Mesenchymal stem cell (in vitro differentiated cells and primary cell): Measurements from ENCODE around the gene SH3TC2.

ENCODE experiments used
- DNase-seq: peaks from one replicate; pipeline ENCODE4 v3.0.0-alpha.2; 2013
- H2AFZ ChIP-seq: one replicate; pipeline ENCODE4 v1.6.1; 2013; ENCODE audit warnings: low read depth, mild to moderate bottlenecking, control low read depth, inconsistent platforms, low read length, moderate library complexity
- H2AK5ac ChIP-seq: 2 replicates; pipeline ENCODE4 v1.6.1; 2013; ENCODE audit warnings: low read length, moderate library complexity, mild to moderate bottlenecking, inconsistent platforms; ENCODE audit not compliant: severe bottlenecking
- H2BK120ac ChIP-seq: one replicate; pipeline ENCODE4 v1.6.1; 2013; ENCODE audit warnings: low read depth, mild to moderate bottlenecking, inconsistent platforms, low read length, moderate library complexity
- H2BK12ac ChIP-seq, 2 experiments: one replicate each; pipeline ENCODE4 v1.6.1; 2013; ENCODE audit warnings: inconsistent platforms in 2 of 2, low read length in 2 of 2, mild to moderate bottlenecking in 2 of 2, moderate library complexity in 2 of 2, control low read depth in 1 of 2
- H2BK15ac ChIP-seq: one replicate; pipeline ENCODE4 v1.6.1; 2013; ENCODE audit warnings: mild to moderate bottlenecking, low read depth, inconsistent platforms; ENCODE audit not compliant: poor library complexity, severe bottlenecking
- H2BK5ac ChIP-seq: 2 replicates; pipeline ENCODE4 v1.6.1; 2013; ENCODE audit warnings: low read depth, mild to moderate bottlenecking, low read length, control low read depth, inconsistent platforms; ENCODE audit not compliant: poor library complexity, severe bottlenecking
- H3K14ac ChIP-seq, 2 experiments: one replicate each; pipeline ENCODE4 v1.6.1; 2013; ENCODE audit warnings: inconsistent platforms in 2 of 2, low read length in 2 of 2, control low read depth in 1 of 2, mild to moderate bottlenecking in 1 of 2, moderate library complexity in 1 of 2
- H3K18ac ChIP-seq, 2 experiments: one replicate each; pipeline ENCODE4 v1.6.1; 2013; ENCODE audit warnings: inconsistent platforms in 2 of 2, low read length in 2 of 2, control low read depth in 1 of 2, low read depth in 1 of 2, mild to moderate bottlenecking in 1 of 2
- H3K23ac ChIP-seq, 2 experiments: one replicate each; pipeline ENCODE4 v1.6.1; 2013; ENCODE audit warnings: inconsistent platforms in 2 of 2, low read length in 2 of 2, mild to moderate bottlenecking in 2 of 2, moderate library complexity in 2 of 2, control low read depth in 1 of 2
- H3K27ac ChIP-seq: 2 replicates; pipeline ENCODE4 v1.5.1; 2013; ENCODE audit warnings: mild to moderate bottlenecking, moderate library complexity, low read length, control low read depth, inconsistent platforms; ENCODE audit not compliant: poor library complexity, severe bottlenecking
- H3K27me3 ChIP-seq, 2 experiments: 2 replicates each; pipeline versions ENCODE4 v1.6.1 to v1.7.0; 2013; ENCODE audit warnings: low read length in 2 of 2, mild to moderate bottlenecking in 2 of 2, moderate library complexity in 2 of 2, control low read depth in 1 of 2, inconsistent platforms in 1 of 2; ENCODE audit not compliant: control insufficient read depth in 1 of 2, insufficient read depth in 1 of 2
- H3K36me3 ChIP-seq, 2 experiments: 2 replicates each; pipeline versions ENCODE4 v1.6.1 to v1.7.0; 2013; ENCODE audit warnings: low read length in 2 of 2, control low read depth in 1 of 2, inconsistent platforms in 1 of 2, low read depth in 1 of 2, mild to moderate bottlenecking in 1 of 2; ENCODE audit not compliant: insufficient read depth in 2 of 2, control insufficient read depth in 1 of 2
- H3K4ac ChIP-seq, 2 experiments: one replicate each; pipeline ENCODE4 v1.6.1; 2013; ENCODE audit warnings: inconsistent platforms in 2 of 2, low read length in 2 of 2, mild to moderate bottlenecking in 2 of 2, moderate library complexity in 2 of 2, control low read depth in 1 of 2, low read depth in 1 of 2
- H3K4me1 ChIP-seq: 2 replicates; pipeline ENCODE4 v1.6.1; 2013; ENCODE audit warnings: low read depth, low read length, control low read depth; ENCODE audit not compliant: control insufficient read depth, insufficient read depth
- H3K4me2 ChIP-seq: 2 replicates; pipeline ENCODE4 v1.6.1; 2013; ENCODE audit warnings: low read length, mild to moderate bottlenecking, inconsistent platforms; ENCODE audit not compliant: poor library complexity, severe bottlenecking
- H3K4me3 ChIP-seq, 2 experiments: 2 replicates each; pipeline versions ENCODE4 v1.5.1 to v1.7.0; 2013; ENCODE audit warnings: low read length in 2 of 2, mild to moderate bottlenecking in 2 of 2, control low read depth in 1 of 2, low read depth in 1 of 2; ENCODE audit not compliant: insufficient read depth in 1 of 2
- H3K79me1 ChIP-seq: replicated peaks from 2 replicates; pipeline ENCODE4 v1.6.1; 2013; ENCODE audit warnings: mild to moderate bottlenecking, control low read depth, low read length, inconsistent platforms; ENCODE audit not compliant: poor library complexity, severe bottlenecking
- H3K9ac ChIP-seq: 2 replicates; pipeline ENCODE4 v1.7.0; 2013; ENCODE audit warnings: mild to moderate bottlenecking, low read length, moderate library complexity
- H3K9me3 ChIP-seq: 2 replicates; pipeline ENCODE4 v1.7.0; 2013; ENCODE audit warnings: mild to moderate bottlenecking, low read length; ENCODE audit not compliant: control insufficient read depth
- H4K8ac ChIP-seq: one replicate; pipeline ENCODE4 v1.6.1; 2013; ENCODE audit warnings: inconsistent platforms, mild to moderate bottlenecking, low read length, moderate library complexity
- H4K91ac ChIP-seq: one replicate; pipeline ENCODE4 v1.6.1; 2013; ENCODE audit warnings: mild to moderate bottlenecking, low read length, inconsistent platforms
- WGBS: methylation state at CpG from one replicate; pipeline ENCODE4 v1.1.7; 2013; ENCODE audit warnings: mixed read lengths; 5-methylcytosine and 5-hydroxymethylcytosine counted together

Gene SH3TC2

DNA sequence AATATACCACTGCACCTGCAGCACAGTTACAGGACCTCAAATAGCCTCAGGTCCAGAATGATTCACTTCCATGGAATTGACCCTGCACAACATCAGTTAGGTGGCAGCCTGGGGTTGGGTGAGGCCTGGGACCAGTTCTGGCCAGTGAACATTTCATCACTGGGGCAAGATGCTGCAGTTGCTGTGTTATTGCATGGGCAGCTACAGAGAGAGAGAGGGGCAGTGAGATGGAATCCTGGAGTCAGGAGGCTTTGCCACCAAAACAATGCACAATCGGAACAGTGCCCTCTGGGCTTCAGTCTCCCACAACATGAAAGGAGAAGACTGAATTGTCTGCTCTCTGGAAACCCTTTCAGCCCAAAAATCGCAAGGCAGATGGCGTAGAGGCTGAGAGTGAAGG is 51.8 kb downstream of the SH3TC2 start:
- no peak overlapping the region for H2BK5ac ChIP-seq
- no peak overlapping the region for H3K4me3 ChIP-seq
- H3K18ac ChIP-seq, result peak overlapping the region; percentile 0 to 45
- H3K27ac ChIP-seq, result no peak overlapping the region
- H3K27me3 ChIP-seq, result peaks cover 0 to 36% of the 10 kb centered on the region in 2 experiments
- H3K14ac ChIP-seq, result no peak overlapping the region
- DNase-seq, result peak; percentile 26
- H3K36me3 ChIP-seq, result no peaks in the 10 kb centered on the region
- peak overlapping the region; percentile 32 for H4K91ac ChIP-seq
- H2BK120ac ChIP-seq, result no peak overlapping the region
- H3K4me2 ChIP-seq, result no peak overlapping the region
- no peak overlapping the region for H3K9ac ChIP-seq
- no peaks in the 10 kb centered on the region for H3K9me3 ChIP-seq
- H3K4ac ChIP-seq, result peak overlapping the region in 1 of 2 experiments; percentile 9
- peak overlapping the region; percentile 5 for H4K8ac ChIP-seq
- peak overlapping the region in 1 of 2 experiments; percentile 59 for H2BK12ac ChIP-seq
- H2AFZ ChIP-seq, result no peak overlapping the region
- H3K23ac ChIP-seq, result no peak overlapping the region
- 80% methylated on average over 2 of the region's 3 CpGs for WGBS
- H3K79me1 ChIP-seq, result no peaks in the 10 kb centered on the region
- H3K4me1 ChIP-seq, result peaks cover 8% of the 10 kb centered on the region
- H2BK15ac ChIP-seq, result no peak overlapping the region
- H2AK5ac ChIP-seq, result no peak overlapping the region

GRCh38 chr5:149007174-149007573 is 55.7 kb downstream of the SH3TC2 start:
- Histone ChIP-seq H3K23ac (no peak overlapping the region), H3K18ac (no peak overlapping the region), H2BK120ac (no peak overlapping the region), H4K91ac (no peak overlapping the region), H2AK5ac (no peak overlapping the region), H2AFZ (no peak overlapping the region), H4K8ac (no peak overlapping the region), H3K9ac (no peak overlapping the region), H3K4me1 (peaks cover 13% of the 10 kb centered on the region), H3K27me3 (peaks cover 0 to 27% of the 10 kb centered on the region in 2 experiments), H2BK12ac (no peak overlapping the region), H3K4me3 (no peak overlapping the region), H3K27ac (no peak overlapping the region), H3K4ac (no peak overlapping the region), H3K79me1 (no peaks in the 10 kb centered on the region), H3K14ac (no peak overlapping the region), H3K4me2 (no peak overlapping the region), H3K9me3 (no peaks in the 10 kb centered on the region), H3K36me3 (no peaks in the 10 kb centered on the region), H2BK15ac (no peak overlapping the region), H2BK5ac (no peak overlapping the region)
- DNase-seq, result peak; percentile 56

GRCh38 chr5:149006426-149006825 is 56.4 kb downstream of the SH3TC2 start:
- Histone ChIP-seq H3K9me3 (no peaks in the 10 kb centered on the region), H3K4me1 (peaks cover 13% of the 10 kb centered on the region), H3K36me3 (no peaks in the 10 kb centered on the region), H3K27me3 (peaks cover 0 to 26% of the 10 kb centered on the region in 2 experiments), H3K4me2 (no peak overlapping the region), H4K91ac (no peak overlapping the region), H3K4me3 (no peak overlapping the region), H3K4ac (peak overlapping the region in 1 of 2 experiments; percentile 62), H3K18ac (peak overlapping the region; percentile 1 to 47), H3K27ac (no peak overlapping the region), H2BK15ac (no peak overlapping the region), H3K9ac (no peak overlapping the region), H3K23ac (no peak overlapping the region), H3K14ac (no peak overlapping the region), H4K8ac (no peak overlapping the region), H2AK5ac (no peak overlapping the region), H2BK5ac (no peak overlapping the region), H2AFZ (no peak overlapping the region), H2BK120ac (peak overlapping the region; percentile 11), H2BK12ac (peak overlapping the region; percentile 51 to 79), H3K79me1 (no peaks in the 10 kb centered on the region)
- no peak for DNase-seq
- no CpG with 5 or more reads among the region's 1 CpG for WGBS

- Histone ChIP-seq H2BK12ac (peak overlapping the region; percentile 19 to 98), H3K9me3 (no peaks in the 10 kb centered on the region), H2AFZ (no peak overlapping the region), H2AK5ac (no peak overlapping the region), H3K79me1 (no peaks in the 10 kb centered on the region), H4K8ac (peak overlapping the region; percentile 62), H3K18ac (peak overlapping the region; percentile 14 to 93), H3K23ac (no peak overlapping the region), H3K4me1 (peaks cover 9% of the 10 kb centered on the region), H3K9ac (no peak overlapping the region), H2BK15ac (peak overlapping the region; percentile 39), H4K91ac (peak overlapping the region; percentile 86), H3K4ac (peak overlapping the region; percentile 29 to 76), H3K27ac (no peak overlapping the region), H3K27me3 (peaks cover 0 to 23% of the 10 kb centered on the region in 2 experiments), H3K36me3 (no peaks in the 10 kb centered on the region), H3K14ac (no peak overlapping the region), H2BK5ac (no peak overlapping the region), H3K4me2 (no peak overlapping the region), H3K4me3 (peak overlapping the region in 1 of 2 experiments; percentile 21), H2BK120ac (peak overlapping the region; percentile 15)
- WGBS, result 60% methylated on average over 2 of the region's 2 CpGs
- peak; percentile 67 for DNase-seq
Observed at GRCh38 chr5:149005077-149005892, 57.6 kb downstream of the SH3TC2 start.
